Lung (tissue), 12 donors: ENCODE measurements around the gene OTOP3. TPM values are rescaled to one million over a fixed set of nuclear protein-coding genes. Genes with fewer than 3 reads are reported as not detected.

Experiments
- ATAC-seq: fragments of 200-7000 bp; cut with Tn5 transposase; one replicate; pipeline ENCODE4 v1.9.1; 2020; ENCODE audit warnings: moderate number of reproducible peaks; ENCODE audit not compliant: insufficient read depth, low FRiP score
- DNase-seq, 3 donors: peaks; one replicate each; pipeline ENCODE4 v3.0.0-alpha.2; 2013 to 2017
- H3K27ac ChIP-seq, 2 donors: one replicate each; pipeline ENCODE4 v1.5.1; 2013; ENCODE audit warnings: mild to moderate bottlenecking in 2 of 2, moderate library complexity in 2 of 2, control low read depth in 1 of 2, inconsistent platforms in 1 of 2, low read depth in 1 of 2, low read length in 1 of 2
- H3K27me3 ChIP-seq, 3 donors: one replicate each; pipeline ENCODE4 v1.5.1; 2013; ENCODE audit warnings: low read length in 2 of 3; ENCODE audit not compliant: control insufficient read depth in 3 of 3, insufficient read depth in 3 of 3
- H3K36me3 ChIP-seq, 4 donors: one replicate each; pipeline ENCODE4 v1.5.1; 2013; ENCODE audit warnings: low read length in 4 of 4, mild to moderate bottlenecking in 1 of 4, moderate library complexity in 1 of 4; ENCODE audit not compliant: control insufficient read depth in 4 of 4, insufficient read depth in 4 of 4
- H3K4me1 ChIP-seq, 5 donors: one replicate each; pipeline ENCODE4 v1.5.1; 2013; ENCODE audit warnings: low read length in 5 of 5, mild to moderate bottlenecking in 2 of 5, moderate library complexity in 1 of 5; ENCODE audit not compliant: control insufficient read depth in 5 of 5, insufficient read depth in 5 of 5
- H3K4me3 ChIP-seq: one replicate; pipeline ENCODE4 v1.5.1; 2013; ENCODE audit warnings: mild to moderate bottlenecking, control low read depth, moderate library complexity
- H3K9ac ChIP-seq, 2 donors: one replicate each; pipeline ENCODE4 v1.5.1; 2013; ENCODE audit warnings: low read length in 2 of 2, control low read depth in 1 of 2; ENCODE audit not compliant: insufficient read depth in 1 of 2
- H3K9me3 ChIP-seq, 4 donors: one replicate each; pipeline ENCODE4 v1.5.1; 2013; ENCODE audit warnings: low read length in 3 of 4, mild to moderate bottlenecking in 1 of 4, moderate library complexity in 1 of 4; ENCODE audit not compliant: control insufficient read depth in 4 of 4, insufficient read depth in 3 of 4
- WGBS, 2 donors: extraction: QIAGEN DNeasy Blood & Tissue Kit; methylation state at CpG; one replicate each; pipeline ENCODE4 v1.1.7; 2013; 5-methylcytosine and 5-hydroxymethylcytosine counted together
- polyA plus RNA-seq, 2 donors: library from polyadenylated mRNA; stranded (reverse); fragments of 200-250 nt; gene quantifications; one replicate each; pipeline ENCODE4 v1.2.1, GENCODE V29; 2013
- total RNA-seq, 2 donors: library from RNA; depleted of rRNA in 1 of 2; stranded (reverse); fragments of >200 nt in 1 of 2; gene quantifications; one replicate each; pipeline ENCODE4 v1.2.1, GENCODE V29; 2014 to 2021
- TF ChIP-seq, protein P1 (sequence below): IDR thresholded peaks from 2 replicates; pipeline ENCODE4 v1.5.1; 2012; ENCODE audit warnings: mild to moderate bottlenecking; ENCODE audit errors: control extremely low read depth, extremely low read depth
- donor health status: control.
- donor health status: control.
- donor health status: Bipolar disorder and iron deficiency.
- donor health status: healthy.
- donor health status: DM: yes; HTN: yes; CAD: no.

Gene OTOP3
- total and polyA plus RNA-seq, 4 donors: not detected

- DNase-seq (no peak), ATAC-seq (no peak)
- WGBS, 2 donors: 18 to 22% methylated on average over 17 of the region's 17 CpGs
- H3K36me3 ChIP-seq: no peaks in the 10 kb centered on the region
- TF ChIP-seq, protein P1, sequence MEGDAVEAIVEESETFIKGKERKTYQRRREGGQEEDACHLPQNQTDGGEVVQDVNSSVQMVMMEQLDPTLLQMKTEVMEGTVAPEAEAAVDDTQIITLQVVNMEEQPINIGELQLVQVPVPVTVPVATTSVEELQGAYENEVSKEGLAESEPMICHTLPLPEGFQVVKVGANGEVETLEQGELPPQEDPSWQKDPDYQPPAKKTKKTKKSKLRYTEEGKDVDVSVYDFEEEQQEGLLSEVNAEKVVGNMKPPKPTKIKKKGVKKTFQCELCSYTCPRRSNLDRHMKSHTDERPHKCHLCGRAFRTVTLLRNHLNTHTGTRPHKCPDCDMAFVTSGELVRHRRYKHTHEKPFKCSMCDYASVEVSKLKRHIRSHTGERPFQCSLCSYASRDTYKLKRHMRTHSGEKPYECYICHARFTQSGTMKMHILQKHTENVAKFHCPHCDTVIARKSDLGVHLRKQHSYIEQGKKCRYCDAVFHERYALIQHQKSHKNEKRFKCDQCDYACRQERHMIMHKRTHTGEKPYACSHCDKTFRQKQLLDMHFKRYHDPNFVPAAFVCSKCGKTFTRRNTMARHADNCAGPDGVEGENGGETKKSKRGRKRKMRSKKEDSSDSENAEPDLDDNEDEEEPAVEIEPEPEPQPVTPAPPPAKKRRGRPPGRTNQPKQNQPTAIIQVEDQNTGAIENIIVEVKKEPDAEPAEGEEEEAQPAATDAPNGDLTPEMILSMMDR: no peak
- H3K4me3 ChIP-seq: peak overlapping the region; percentile 32
- peaks cover 0 to 10% (median 0%) of the 10 kb centered on the region in 5 donors for H3K4me1 ChIP-seq
- no peaks in the 10 kb centered on the region for H3K9me3 ChIP-seq
- no peak overlapping the region for H3K27ac ChIP-seq
- H3K27me3 ChIP-seq: peaks cover 0 to 15% (median 14%) of the 10 kb centered on the region in 3 donors
- H3K9ac ChIP-seq: no peak overlapping the region
Observed at GRCh38 chr17:74972973-74973328, 37.3 kb downstream of the OTOP3 start.

GRCh38 chr17:74975943-74976342 lies 40.2 kb downstream of the OTOP3 start:
- no peak overlapping the region for H3K27ac ChIP-seq
- H3K4me1 ChIP-seq: peaks cover 0 to 10% (median 0%) of the 10 kb centered on the region in 5 donors
- WGBS, 2 donors: 82% methylated on average over 4 of the region's 4 CpGs
- TF ChIP-seq, protein P1: no peak
- no peak for ATAC-seq
- peaks cover 0 to 13% (median 12%) of the 10 kb centered on the region in 3 donors for H3K27me3 ChIP-seq
- H3K4me3 ChIP-seq: no peak overlapping the region
- H3K9me3 ChIP-seq: no peaks in the 10 kb centered on the region
- no peaks in the 10 kb centered on the region for H3K36me3 ChIP-seq
- DNase-seq: no peak
- no peak overlapping the region for H3K9ac ChIP-seq

DNA sequence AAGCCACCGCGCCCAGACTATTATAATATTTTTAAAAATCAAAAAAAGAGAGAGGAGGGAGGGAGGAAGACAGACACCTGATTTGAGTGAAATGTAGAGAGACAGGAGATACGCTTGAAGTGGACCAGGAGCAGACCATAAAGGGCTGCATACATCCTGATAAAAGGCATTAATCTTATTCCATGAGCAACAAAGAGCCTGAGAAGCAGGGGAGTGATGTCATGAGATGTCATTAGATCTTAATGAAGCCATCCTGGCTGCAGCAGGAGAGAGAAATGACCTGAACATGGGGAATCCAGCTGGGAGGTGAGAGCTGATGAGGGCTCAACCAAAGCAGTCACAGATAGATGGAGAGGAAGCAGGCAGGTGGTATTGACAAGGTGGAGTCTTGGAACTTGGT lies 42.1 kb downstream of the OTOP3 start:
- no peak overlapping the region for H3K9ac ChIP-seq
- H3K4me1 ChIP-seq: peaks cover 0 to 13% (median 9%) of the 10 kb centered on the region in 5 donors
- H3K27me3 ChIP-seq: peaks cover 0 to 12% (median 10%) of the 10 kb centered on the region in 3 donors
- no peaks in the 10 kb centered on the region for H3K9me3 ChIP-seq
- no peaks in the 10 kb centered on the region for H3K36me3 ChIP-seq
- no peak overlapping the region for H3K27ac ChIP-seq
- DNase-seq: no peak
- no peak for ATAC-seq
- whole genome bisulfite sequencing, 2 donors: 90 to 94% methylated on average over 3 of the region's 3 CpGs
- TF ChIP-seq, protein P1: no peak
- H3K4me3 ChIP-seq: no peak overlapping the region

GRCh38 chr17:74978240-74978639 lies 42.5 kb downstream of the OTOP3 start:
- Histone ChIP-seq H3K27ac (no peak overlapping the region), H3K4me3 (no peak overlapping the region), H3K9ac (no peak overlapping the region), H3K4me1 (peaks cover 0 to 9% (median 5%) of the 10 kb centered on the region in 5 donors), H3K36me3 (no peaks in the 10 kb centered on the region), H3K27me3 (peaks cover 0 to 7% (median 6%) of the 10 kb centered on the region in 3 donors), H3K9me3 (no peaks in the 10 kb centered on the region)
- no peak for ATAC-seq
- TF ChIP-seq, protein P1: no peak
- no peak for DNase-seq
- 73 to 82% methylated on average over 3 of the region's 3 CpGs for WGBS, 2 donors
